ENCODE measurements around the gene PRSS50. TPM values are rescaled to one million over a fixed set of nuclear protein-coding genes. Genes with fewer than 3 reads are reported as not detected.
A peak's percentile ranks its signal among the peaks of the same experiment; 100 is the strongest.

PRSS50 gene
- polyA plus RNA-seq, 1 experiment, result not detected

GRCh38 chr3:46662771-46663551 lies 54.7 kb downstream of the PRSS50 start:
- peak; percentile 19 for DNase-seq (ENCODE audit: low read depth)
- Histone ChIP-seq H3K36me3 (ENCODE audit: control insufficient read depth, insufficient read depth, low read length) (no peaks in the 10 kb centered on the region), H3K4me3 (ENCODE audit: low read depth, low read length) (no peak overlapping the region), H3K27me3 (ENCODE audit: control insufficient read depth, insufficient read depth, low read length) (peaks cover 1% of the 10 kb centered on the region; the same call in 1 of the 2 replicates)
- no peak for TF ChIP-seq CTCF (IDR thresholded peaks at IDR 0.05; ENCODE audit: insufficient read depth, low read depth, low read length)
- CTCF ChIA-PET, result interaction anchor here (0.6 to 6.1 kb wide), 5 partner anchors 9 to 174 kb away, joined by 3 to 24 read pairs (median 8); no protein-coding TSS in a partner anchor
- POLR2A ChIA-PET, result no interaction called here

Small RNA genes within 50 kb of the gene (small RNA-seq; reads per million reads assigned to genes)
- not detected for gene PRSS45 (ENCODE audit: insufficient read length, low read depth, low replicate concordance)

Other genes starting within 250 kb of the PRSS50 start
- not detected in 2 replicates for gene RTP3, start 219.9 kb downstream of the PRSS50 start, polyA plus RNA-seq (2011; rRNA removed)
- gene LRRC2, start 151.6 kb downstream of the PRSS50 start, polyA plus RNA-seq (2011; rRNA removed), result 0.55 and 1.2 TPM in 2 replicates
- gene FAM240A, start 105.3 kb downstream of the PRSS50 start, polyA plus RNA-seq (2011; rRNA removed), result not detected in 2 replicates
- gene ALS2CL, start 24.2 kb downstream of the PRSS50 start, polyA plus RNA-seq (2011; rRNA removed), result 3.2 and 7.2 TPM in 2 replicates
- gene TMIE, start 16.5 kb downstream of the PRSS50 start, polyA plus RNA-seq (2011; rRNA removed), result 0.07 and 0.27 TPM in 2 replicates
- 0.97 and 1.0 TPM in 2 replicates for gene MYL3, start 145.6 kb upstream of the PRSS50 start, polyA plus RNA-seq (2011; rRNA removed)
- gene PTH1R, start 159.9 kb upstream of the PRSS50 start, polyA plus RNA-seq (2011; rRNA removed), result 1.3 and 2.1 TPM in 2 replicates